CD4-positive, alpha-beta T cell (primary cell): Measurements from ENCODE around the gene PPP1R26. TPM values are rescaled to one million over a fixed set of nuclear protein-coding genes. Genes with fewer than 3 reads are reported as not detected.

Source experiments
- ATAC-seq: fragments of 200-7000 bp; cut with Tn5 transposase; one replicate; pipeline ENCODE4 v1.10.0; 2022; ENCODE audit warnings: mild to moderate bottlenecking; ENCODE audit not compliant: poor library complexity
- CTCF ChIA-PET: fragments of 350-600 bp; sonication (Branson Sonifier 250); formaldehyde crosslinking; loops from one replicate; lab custom pipeline; 2021; ENCODE audit warnings: antibody characterized with exemption, inconsistent platforms; lab: Charles Lee
- POLR2A ChIA-PET: fragments of 350-600 bp; sonication (Branson Sonifier 250); formaldehyde crosslinking; loops from one replicate; lab custom pipeline; 2021; ENCODE audit warnings: antibody characterized with exemption, inconsistent platforms; lab: Charles Lee
- DNase-seq, 14 experiments: peaks; one replicate each; pipeline ENCODE4 v3.0.0-alpha.2; 2013 to 2020; ENCODE audit warnings: mixed read lengths in 2 of 14
- H3K27ac ChIP-seq, 2 donors: one replicate each; pipeline versions ENCODE4 v1.5.1 to v1.7.0; 2013; ENCODE audit warnings: low read length in 2 of 2, low read depth in 1 of 2, mild to moderate bottlenecking in 1 of 2
- H3K27me3 ChIP-seq, 2 experiments: 1 replicate in 1 of 2; 2 replicates in 1 of 2; pipeline versions ENCODE4 v1.6.1 to v1.7.0; 2013; ENCODE audit warnings: low read length in 2 of 2, control low read depth in 1 of 2, mild to moderate bottlenecking in 1 of 2, moderate library complexity in 1 of 2; ENCODE audit not compliant: insufficient read depth in 2 of 2, control insufficient read depth in 1 of 2
- H3K36me3 ChIP-seq: one replicate; pipeline ENCODE4 v1.6.1; 2013; ENCODE audit warnings: low read length, control low read depth; ENCODE audit not compliant: insufficient read depth
- H3K4me1 ChIP-seq: one replicate; pipeline ENCODE4 v1.6.1; 2013; ENCODE audit warnings: low read length, control low read depth; ENCODE audit not compliant: insufficient read depth
- H3K4me3 ChIP-seq: one replicate; pipeline ENCODE4 v1.5.1; 2013; ENCODE audit warnings: mild to moderate bottlenecking, low read length, moderate library complexity
- H3K9me3 ChIP-seq, 2 experiments: 1 replicate in 1 of 2; 2 replicates in 1 of 2; pipeline versions ENCODE4 v1.6.1 to v1.7.0; 2013; ENCODE audit warnings: low read length in 2 of 2, mild to moderate bottlenecking in 2 of 2, control low read depth in 1 of 2, moderate library complexity in 1 of 2; ENCODE audit not compliant: control insufficient read depth in 1 of 2, insufficient read depth in 1 of 2
- H3K27ac Mint-ChIP-seq: one replicate; pipeline ENCODE4 v1.8.0; 2020; ENCODE audit warnings: mixed read lengths
- H3K27me3 Mint-ChIP-seq: one replicate; pipeline ENCODE4 v1.8.0; 2021; ENCODE audit warnings: mixed read lengths
- H3K36me3 Mint-ChIP-seq: one replicate; pipeline ENCODE4 v1.8.0; 2021; ENCODE audit warnings: low read depth, mixed read lengths
- H3K4me1 Mint-ChIP-seq: one replicate; pipeline ENCODE4 v1.8.0; 2021; ENCODE audit warnings: low read depth, mixed read lengths
- H3K4me3 Mint-ChIP-seq: one replicate; pipeline ENCODE4 v1.8.0; 2020; ENCODE audit warnings: mild to moderate bottlenecking, mixed read lengths
- H3K9me3 Mint-ChIP-seq: one replicate; pipeline ENCODE4 v1.8.0; 2020; ENCODE audit warnings: mixed read lengths
- intact Hi-C, 2 experiments: fragments of 100-400 bp; cut with DNase I in 1 of 2; cut with micrococcal nuclease in 1 of 2; formaldehyde crosslinking; loops; one replicate each; pipeline versions ENCODE4 v1.15.1 to v1.9.0; 2023 to 2025; cut with DNase I, micrococcal nuclease
- total RNA-seq, 174 experiments: library from RNA in 2 of 174; stranded (reverse) in 2 of 174; gene quantifications; one replicate each; pipeline ENCODE4 v1.2.3 and lab custom pipeline; 2021 to 2026
- TF ChIP-seq, protein P1 (sequence below): fragments of 200-600 bp; IDR thresholded peaks from one replicate; pipeline ENCODE4 v1.8.0; 2022; ENCODE audit warnings: antibody characterized with exemption, mild to moderate bottlenecking

Gene PPP1R26
- total RNA-seq, 2 experiments from 2014 or later = 0.27 to 0.47 TPM

DNA sequence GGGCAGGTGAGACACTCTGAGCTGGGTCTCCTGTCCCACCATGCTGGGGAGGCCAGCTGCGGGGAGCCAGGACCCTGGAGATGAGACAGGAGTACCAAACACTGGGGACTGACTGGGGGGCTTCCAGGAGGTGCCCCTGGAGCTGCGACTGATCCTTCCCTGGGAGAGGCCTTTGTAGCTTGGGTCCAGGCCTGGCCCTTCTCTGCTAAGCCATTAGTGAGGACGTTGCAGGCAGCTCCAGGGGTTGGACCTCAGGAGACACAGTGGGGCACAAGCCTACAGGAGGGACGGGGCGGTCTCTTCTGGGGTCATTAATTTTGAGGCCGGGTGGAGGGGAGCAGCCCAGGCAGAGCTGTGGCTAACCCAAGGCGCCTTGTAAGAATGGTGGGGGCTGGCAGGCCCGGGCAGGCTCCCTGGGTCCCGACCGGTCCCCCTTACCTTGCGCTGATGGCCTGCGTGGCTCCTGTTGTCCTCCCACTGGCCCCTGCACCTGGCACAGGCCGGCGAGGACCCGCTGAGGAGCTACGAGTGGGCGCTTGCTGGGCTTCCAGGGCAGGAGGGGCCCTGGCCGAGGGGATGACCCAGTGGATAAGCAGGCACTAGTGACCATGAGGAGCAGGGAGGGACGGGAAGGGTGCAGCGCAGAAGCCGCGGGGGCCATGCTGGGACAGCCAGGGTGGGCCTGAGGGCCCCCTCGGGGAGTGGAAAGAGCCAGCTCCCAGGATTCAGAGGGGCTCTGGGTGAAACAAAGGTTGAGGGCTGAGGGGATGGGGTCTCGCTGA lies 26.0 kb downstream of the PPP1R26 start:
- Mint-ChIP-seq H3K27me3 (no peaks in the 10 kb centered on the region), H3K4me1 (peaks cover 17% of the 10 kb centered on the region), H3K27ac (no peak overlapping the region), H3K9me3 (peaks cover 6% of the 10 kb centered on the region), H3K36me3 (peaks cover 38% of the 10 kb centered on the region), H3K4me3 (no peak overlapping the region)
- Histone ChIP-seq H3K36me3 (peaks cover 27% of the 10 kb centered on the region), H3K4me1 (peaks cover 32% of the 10 kb centered on the region), H3K4me3 (no peak overlapping the region), H3K27ac (no peak overlapping the region), H3K27me3 (no peaks in the 10 kb centered on the region), H3K9me3 (peaks cover 0 to 22% of the 10 kb centered on the region in 2 experiments)
- TF ChIP-seq, protein P1, sequence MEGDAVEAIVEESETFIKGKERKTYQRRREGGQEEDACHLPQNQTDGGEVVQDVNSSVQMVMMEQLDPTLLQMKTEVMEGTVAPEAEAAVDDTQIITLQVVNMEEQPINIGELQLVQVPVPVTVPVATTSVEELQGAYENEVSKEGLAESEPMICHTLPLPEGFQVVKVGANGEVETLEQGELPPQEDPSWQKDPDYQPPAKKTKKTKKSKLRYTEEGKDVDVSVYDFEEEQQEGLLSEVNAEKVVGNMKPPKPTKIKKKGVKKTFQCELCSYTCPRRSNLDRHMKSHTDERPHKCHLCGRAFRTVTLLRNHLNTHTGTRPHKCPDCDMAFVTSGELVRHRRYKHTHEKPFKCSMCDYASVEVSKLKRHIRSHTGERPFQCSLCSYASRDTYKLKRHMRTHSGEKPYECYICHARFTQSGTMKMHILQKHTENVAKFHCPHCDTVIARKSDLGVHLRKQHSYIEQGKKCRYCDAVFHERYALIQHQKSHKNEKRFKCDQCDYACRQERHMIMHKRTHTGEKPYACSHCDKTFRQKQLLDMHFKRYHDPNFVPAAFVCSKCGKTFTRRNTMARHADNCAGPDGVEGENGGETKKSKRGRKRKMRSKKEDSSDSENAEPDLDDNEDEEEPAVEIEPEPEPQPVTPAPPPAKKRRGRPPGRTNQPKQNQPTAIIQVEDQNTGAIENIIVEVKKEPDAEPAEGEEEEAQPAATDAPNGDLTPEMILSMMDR = no peak
- ChIA-PET CTCF (no interaction called here), POLR2A (no interaction called here)
- intact Hi-C loops = loop anchor here in 1 of 2 experiments (10.0 kb wide), 2 partner anchors 1181 to 1341 kb away; partner anchors contain the start of genes RNU6ATAC and RXRA
- ATAC-seq (no peak), DNase-seq (no peak)

DNA sequence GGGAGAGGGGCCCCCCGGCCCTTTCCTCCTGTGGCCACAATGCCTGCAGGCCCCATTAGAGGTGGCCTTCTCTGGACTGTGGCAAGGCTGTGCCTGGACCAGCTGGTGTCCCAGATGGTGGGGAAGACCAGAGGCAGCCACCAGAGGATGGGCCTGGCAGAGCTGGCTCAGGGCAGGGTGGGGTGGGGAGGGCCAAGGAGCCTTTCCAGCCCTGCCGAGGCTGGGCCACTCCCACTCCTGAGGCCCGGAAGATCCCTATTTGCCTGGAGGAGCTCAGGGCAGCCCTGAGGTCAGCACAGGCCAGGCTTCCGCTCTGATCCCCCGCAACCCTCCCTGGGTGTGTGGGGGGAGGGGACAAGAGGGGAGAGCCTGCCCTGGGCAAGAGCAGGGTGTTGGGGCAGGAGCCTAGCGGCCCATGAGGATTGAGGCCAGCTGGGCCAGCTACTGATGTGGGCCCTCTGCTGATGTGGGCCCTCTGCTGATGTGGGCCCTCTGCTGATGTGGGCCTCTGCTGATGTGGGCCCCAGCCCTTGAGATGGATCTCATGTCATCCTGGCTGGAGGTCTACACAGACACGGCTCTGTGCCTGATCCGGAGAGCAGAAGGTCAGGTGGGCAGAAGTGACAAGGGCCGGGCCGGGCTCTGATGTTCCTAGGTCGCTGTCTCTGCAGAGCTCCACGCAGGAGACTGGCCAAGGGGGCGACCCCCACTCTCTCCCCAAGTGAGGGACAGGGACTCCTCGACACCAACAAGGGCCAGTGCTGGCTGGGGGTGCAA lies 26.9 kb downstream of the PPP1R26 start:
- no peak for ATAC-seq
- intact Hi-C loops = loop anchor here in 1 of 2 experiments (10.0 kb wide), 2 partner anchors 1182 to 1342 kb away; partner anchors contain the start of genes RNU6ATAC and RXRA
- DNase-seq = no peak
- Mint-ChIP-seq H3K4me3 (no peak overlapping the region), H3K4me1 (peaks cover 16% of the 10 kb centered on the region), H3K9me3 (peaks cover 6% of the 10 kb centered on the region), H3K27ac (no peak overlapping the region), H3K36me3 (peaks cover 36% of the 10 kb centered on the region), H3K27me3 (no peaks in the 10 kb centered on the region)
- TF ChIP-seq, protein P1 = no peak
- CTCF ChIA-PET = no interaction called here
- H3K4me3 ChIP-seq = no peak overlapping the region
- H3K27me3 ChIP-seq = no peaks in the 10 kb centered on the region
- H3K9me3 ChIP-seq = peaks cover 0 to 22% of the 10 kb centered on the region in 2 experiments
- H3K27ac ChIP-seq = no peak overlapping the region
- peaks cover 26% of the 10 kb centered on the region for H3K4me1 ChIP-seq
- peaks cover 27% of the 10 kb centered on the region for H3K36me3 ChIP-seq
- POLR2A ChIA-PET = no interaction called here

DNA sequence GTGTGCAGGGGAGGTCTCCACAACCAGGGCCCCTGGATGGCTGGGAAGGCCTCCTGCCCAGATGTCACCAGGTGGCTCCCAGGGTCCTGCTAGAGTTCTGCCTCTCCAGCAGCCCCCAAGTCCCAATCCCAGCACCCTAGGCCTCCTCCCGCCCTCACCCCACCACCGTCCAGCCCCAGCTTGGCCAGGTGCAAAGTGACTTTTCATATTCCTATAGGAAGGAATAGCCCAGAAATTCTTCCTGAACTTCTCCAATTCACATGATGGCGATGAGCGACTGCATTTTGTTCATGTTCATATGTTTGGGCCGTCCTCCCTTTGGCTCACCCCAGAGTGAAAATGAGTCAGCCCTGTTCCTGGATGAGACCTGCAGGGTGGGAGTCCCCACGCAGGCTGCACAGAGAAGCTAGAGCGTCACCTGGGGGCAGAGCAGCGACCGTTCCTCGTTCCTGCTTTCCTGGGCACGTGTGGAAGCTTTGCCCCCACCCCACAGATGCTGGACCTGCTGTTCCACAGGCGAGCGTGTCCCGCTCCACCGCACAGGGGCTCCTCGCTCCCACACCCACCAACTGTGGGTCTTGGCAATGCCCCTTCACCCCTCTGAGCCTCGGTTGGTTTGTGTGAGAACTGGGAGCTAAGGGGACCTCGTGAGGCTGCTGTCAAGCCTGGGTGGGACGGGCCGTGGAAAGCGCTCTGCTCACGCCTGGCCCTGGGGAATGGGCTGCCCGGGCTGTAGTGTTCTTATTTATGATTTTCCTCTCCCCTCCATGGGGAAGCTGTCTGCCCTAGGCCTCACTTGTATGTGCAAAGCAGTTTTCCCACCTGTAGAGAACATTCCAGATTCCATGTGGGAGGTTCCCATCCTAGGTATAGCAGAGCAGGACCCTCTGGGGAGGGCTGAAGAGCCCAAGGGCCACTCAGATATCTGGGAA lies 27.8 kb downstream of the PPP1R26 start:
- Mint-ChIP-seq H3K27me3 (no peaks in the 10 kb centered on the region), H3K4me1 (peaks cover 10% of the 10 kb centered on the region), H3K36me3 (peaks cover 29% of the 10 kb centered on the region), H3K27ac (no peak overlapping the region), H3K9me3 (peaks cover 6% of the 10 kb centered on the region), H3K4me3 (no peak overlapping the region)
- no peak for ATAC-seq
- ChIA-PET POLR2A (no interaction called here), CTCF (no interaction called here)
- no peak overlapping the region for H3K27ac ChIP-seq
- peaks cover 23% of the 10 kb centered on the region for H3K36me3 ChIP-seq
- TF ChIP-seq, protein P1 = no peak
- no peaks in the 10 kb centered on the region for H3K27me3 ChIP-seq
- intact Hi-C loops = loop anchor here in 1 of 2 experiments (10.0 kb wide), 2 partner anchors 1183 to 1343 kb away; partner anchors contain the start of genes RNU6ATAC and RXRA
- no peak overlapping the region for H3K4me3 ChIP-seq
- peak in 2 of 14 experiments; percentile 13 to 29 for DNase-seq
- H3K9me3 ChIP-seq = peaks cover 0 to 22% of the 10 kb centered on the region in 2 experiments
- peaks cover 17% of the 10 kb centered on the region for H3K4me1 ChIP-seq
